Stimulated activated CD8-positive, alpha-beta memory T cell treated with anti-CD3 and anti-CD28 coated beads, Interleukin-15, amount 100 ng/mL, for 4 hours (primary cell): ENCODE measurements around the gene QSOX2.
A peak's percentile ranks its signal among the peaks of the same experiment; 100 is the strongest.

Experiments
- DNase-seq, 2 donors: peaks; one replicate each; pipeline ENCODE4 v3.0.0-alpha.2; 2020; ENCODE audit warnings: low read depth in 2 of 2

Gene QSOX2

DNA sequence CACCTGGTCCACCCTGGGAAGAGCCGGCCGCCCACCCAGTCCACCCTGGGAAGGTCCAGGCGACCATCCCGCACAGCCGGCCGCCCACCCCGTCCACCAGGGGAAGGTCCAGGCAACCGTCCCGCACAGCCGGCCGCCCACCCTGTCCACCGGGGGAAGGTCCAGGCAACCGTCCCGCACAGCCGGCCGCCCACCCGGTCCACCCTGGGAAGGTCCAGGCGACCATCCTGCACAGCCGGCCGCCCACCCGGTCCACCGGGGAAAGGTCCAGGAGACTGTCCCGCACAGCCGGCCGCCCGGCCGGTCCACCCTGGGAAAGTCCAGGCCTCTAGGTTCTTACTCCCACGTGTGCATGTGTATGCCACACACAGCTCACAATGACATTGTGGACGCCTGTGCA lies 6.7 kb upstream of the QSOX2 start:
- no peak for DNase-seq

GRCh38 chr9:136251264-136252115 lies 5.9 kb upstream of the QSOX2 start:
- DNase-seq = no peak

DNA sequence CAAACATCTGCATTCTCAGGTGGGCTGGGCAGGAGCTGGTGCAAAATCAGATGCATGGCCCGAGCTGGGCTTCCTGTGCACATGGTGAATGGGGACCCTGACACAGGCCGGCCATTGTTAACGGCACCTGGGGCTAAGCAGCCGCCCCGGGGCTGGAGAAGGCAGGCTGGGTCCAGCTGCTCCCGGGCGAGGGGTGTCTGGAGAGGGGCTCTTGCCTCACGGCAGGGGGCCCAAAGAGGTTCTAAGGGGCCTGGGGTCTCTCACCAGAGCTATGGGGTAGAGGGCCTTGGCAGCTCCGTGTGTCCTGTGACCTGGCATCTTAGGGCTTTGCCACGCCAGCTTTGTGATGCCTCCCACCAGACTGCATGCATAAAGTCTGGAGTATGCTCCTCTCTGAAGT lies 5.1 kb upstream of the QSOX2 start:
- no peak for DNase-seq

- DNase-seq = no peak
Observed at GRCh38 chr9:136249877-136250559, 4.4 kb upstream of the QSOX2 start.

GRCh38 chr9:136248951-136249876 lies 3.6 kb upstream of the QSOX2 start:
- DNase-seq = no peak

- no peak for DNase-seq
Observed at GRCh38 chr9:136247947-136248637, 2.5 kb upstream of the QSOX2 start.

DNA sequence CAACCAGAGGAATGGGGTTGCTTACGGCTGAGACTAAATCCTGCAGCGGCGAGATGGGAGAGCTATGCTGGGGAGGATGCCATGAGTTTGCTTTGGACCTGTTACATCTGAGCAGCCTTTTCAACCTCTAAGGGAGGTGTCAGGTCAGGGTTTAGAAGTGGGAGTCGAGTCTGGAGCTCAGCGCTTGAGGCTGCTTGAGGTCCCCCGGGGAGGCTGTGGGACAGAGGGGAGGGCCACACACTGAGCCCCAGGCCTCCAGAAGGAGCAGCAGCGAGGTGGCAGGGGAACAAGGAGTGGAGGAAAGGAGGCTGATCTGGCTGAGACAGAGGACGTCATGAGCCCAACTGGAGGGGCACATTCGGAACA lies 1.9 kb upstream of the QSOX2 start:
- DNase-seq = no peak

DNA sequence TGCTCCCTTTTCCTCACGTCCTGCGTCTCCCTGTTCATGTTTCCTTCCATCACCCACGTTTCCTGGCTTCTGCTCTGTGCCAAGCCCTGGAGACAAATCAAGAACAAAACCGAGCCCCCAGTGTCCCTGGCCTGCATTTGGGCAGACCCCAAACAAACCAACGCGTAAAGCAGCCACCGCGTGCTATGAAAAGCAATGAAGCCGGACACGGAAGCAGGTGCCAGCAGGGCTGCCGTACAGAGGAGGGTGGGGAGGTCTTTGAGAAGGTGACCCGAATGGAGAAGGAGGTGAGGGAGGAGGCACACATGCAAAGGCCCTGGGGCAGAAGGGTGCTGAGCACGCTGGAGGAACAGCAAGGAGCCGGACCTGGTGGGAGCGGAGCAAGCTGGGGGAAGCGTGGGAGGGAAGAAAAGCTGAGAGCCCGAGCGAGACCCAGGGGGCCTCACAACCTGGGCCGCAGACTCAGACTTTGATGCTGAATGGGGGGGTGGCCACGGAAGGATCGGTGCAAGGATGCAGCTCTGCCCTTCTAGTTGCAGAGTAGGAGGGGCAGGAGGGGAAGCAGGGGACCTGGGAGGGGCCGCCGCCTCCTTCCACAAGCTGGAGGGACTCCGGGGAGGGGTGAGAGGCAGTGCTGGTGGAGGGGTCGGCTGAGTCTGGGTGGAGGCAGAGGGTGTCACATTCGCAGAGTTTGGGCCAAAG lies 1.4 kb upstream of the QSOX2 start:
- DNase-seq = no peak

DNA sequence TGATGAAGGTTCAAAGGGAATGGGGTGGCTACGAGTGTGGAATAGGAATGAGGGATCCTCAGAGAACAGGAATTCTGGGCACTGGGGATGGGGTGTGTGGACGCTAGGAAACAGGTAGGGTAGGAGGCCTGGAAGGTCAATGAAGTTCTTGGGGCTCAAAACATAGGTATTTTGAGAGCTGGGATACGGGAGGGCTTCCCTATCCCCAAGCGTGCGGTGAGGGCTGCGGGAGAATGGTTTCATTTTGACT lies 718 bp downstream of the QSOX2 start:
- DNase-seq = no peak

DNA sequence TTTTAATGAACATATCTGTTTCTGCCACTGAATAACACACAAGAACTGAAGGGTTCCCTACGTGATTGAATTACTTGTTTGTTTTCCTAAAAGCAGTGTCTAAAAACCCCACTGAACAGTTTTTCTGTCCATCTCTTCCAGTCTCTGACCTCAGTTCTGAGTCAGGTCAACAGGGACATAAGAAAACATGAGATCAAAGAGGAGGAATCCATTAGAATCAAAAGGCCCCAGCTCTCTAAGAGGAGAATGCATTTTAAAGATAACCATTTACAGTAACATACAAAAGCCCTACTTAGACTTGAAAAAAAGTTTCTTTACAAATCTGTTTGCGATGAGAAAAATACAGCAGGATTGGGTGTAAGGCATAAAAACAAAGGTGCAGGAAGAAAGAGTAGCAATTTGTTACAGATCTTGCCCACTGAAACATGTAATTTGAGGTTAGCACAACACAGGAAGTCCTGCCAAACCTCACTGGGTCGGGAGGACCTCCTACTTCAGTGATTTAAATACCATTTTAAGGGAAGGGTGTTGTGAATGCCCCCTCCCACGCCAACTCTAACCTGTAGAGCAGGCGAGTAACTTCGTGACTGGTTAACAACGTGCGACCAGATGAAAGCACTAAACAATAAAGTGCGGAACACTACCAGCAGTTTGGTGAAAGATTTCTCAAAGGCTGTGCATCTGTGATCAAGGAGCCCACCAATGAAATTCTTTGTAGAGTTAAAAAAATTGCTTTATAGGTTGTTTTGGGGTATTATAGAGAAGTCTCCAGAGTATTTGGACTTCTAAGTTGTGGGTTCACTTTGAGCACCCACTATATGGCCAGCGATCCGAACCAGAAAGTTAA lies 1.3 kb downstream of the QSOX2 start:
- peak; percentile 41 to 68 for DNase-seq

- no peak for DNase-seq
Observed at GRCh38 chr9:136243631-136244030, 2.0 kb downstream of the QSOX2 start.

DNA sequence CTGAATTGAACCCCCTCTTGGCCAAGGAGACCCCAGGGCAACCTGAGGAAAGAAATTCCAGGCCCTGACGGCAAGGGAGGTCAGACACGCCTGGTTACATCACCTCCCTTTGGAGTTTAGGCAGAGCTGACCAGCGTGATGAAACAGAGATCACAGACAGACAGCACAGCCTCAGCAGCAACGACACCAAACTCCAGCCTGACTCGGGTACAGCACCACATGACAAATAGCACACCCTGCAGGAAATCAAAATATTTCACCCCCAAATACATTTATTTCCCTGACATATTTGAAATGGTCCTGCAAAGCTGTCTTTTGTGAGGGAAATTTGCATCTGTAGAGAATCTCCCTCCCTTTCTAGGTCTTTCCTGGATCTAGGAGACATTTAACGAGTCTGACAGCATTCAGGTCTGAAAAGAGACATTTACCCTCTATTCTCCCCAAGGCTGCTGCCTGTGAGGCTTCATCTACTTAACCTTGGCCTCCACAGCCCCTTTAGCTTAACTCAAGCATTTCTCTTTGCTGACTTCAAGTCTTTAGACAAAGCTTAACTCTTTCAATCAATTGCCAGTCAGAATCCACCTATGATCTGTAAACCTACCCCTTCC lies 2.6 kb downstream of the QSOX2 start:
- DNase-seq = no peak

- no peak for DNase-seq
Observed at GRCh38 chr9:136242248-136242647, 3.4 kb downstream of the QSOX2 start.

- no peak for DNase-seq
Observed at GRCh38 chr9:136241542-136241941, 4.1 kb downstream of the QSOX2 start.

GRCh38 chr9:136240941-136241340 lies 4.7 kb downstream of the QSOX2 start:
- DNase-seq = no peak

GRCh38 chr9:136239983-136240330 lies 5.7 kb downstream of the QSOX2 start:
- DNase-seq = no peak

- no peak for DNase-seq
Observed at GRCh38 chr9:136239135-136239982, 6.3 kb downstream of the QSOX2 start.

GRCh38 chr9:136238342-136238732 lies 7.3 kb downstream of the QSOX2 start:
- no peak for DNase-seq
